Measurements from ENCODE around the gene MAP4K1.
A peak's percentile ranks its signal among the peaks of the same experiment; 100 is the strongest.

Gene MAP4K1

DNA sequence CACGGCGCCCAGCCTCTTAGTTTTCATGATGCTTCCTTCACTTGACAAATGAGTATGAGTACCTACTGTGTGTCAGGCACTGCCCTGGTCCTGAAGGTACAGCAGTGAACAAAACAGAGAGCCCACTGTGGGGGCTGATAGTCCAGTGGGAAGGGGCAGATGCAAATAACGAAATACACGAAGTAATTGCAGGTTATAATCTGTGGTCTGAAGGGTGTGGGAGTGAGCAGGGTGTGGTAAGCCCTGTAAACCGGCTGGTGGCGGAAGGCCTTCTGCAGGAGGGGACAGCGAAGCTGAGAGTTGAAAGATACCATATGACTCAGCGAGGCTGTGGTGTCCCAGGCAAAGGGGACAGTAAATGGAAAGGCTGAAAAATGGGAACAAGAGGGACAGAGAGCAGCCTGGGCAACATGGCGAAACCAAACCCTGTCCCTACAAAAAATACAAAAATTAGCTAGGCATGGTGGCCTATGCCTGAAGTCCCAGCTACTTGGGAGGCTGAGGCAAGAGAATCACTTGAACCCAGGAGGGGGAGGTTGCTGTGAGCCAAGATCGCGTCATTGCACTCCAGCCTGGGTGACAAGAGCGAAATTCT, 60.5 kb downstream of the MAP4K1 start:
- no peak for TF ChIP-seq RAD21 (IDR thresholded peaks at IDR 0.05; ENCODE audit: low read depth)
- TF ChIP-seq ZBTB7A (IDR thresholded peaks at IDR 0.05; ENCODE audit: low read depth): no peak
- no peak for TF ChIP-seq FOXM1 (IDR thresholded peaks at IDR 0.05; ENCODE audit: borderline replicate concordance, low read depth)
- TF ChIP-seq NFIC (IDR thresholded peaks at IDR 0.05): no peak
- TF ChIP-seq CREB1 (IDR thresholded peaks at IDR 0.05; ENCODE audit: low read depth): no peak
- TF ChIP-seq, protein P1, sequence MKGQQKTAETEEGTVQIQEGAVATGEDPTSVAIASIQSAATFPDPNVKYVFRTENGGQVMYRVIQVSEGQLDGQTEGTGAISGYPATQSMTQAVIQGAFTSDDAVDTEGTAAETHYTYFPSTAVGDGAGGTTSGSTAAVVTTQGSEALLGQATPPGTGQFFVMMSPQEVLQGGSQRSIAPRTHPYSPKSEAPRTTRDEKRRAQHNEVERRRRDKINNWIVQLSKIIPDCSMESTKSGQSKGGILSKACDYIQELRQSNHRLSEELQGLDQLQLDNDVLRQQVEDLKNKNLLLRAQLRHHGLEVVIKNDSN (IDR thresholded peaks at IDR 0.05): no peak
- no peak for TF ChIP-seq EGR1 (IDR thresholded peaks at IDR 0.05)
- no peak for TF ChIP-seq TCF12 (IDR thresholded peaks at IDR 0.05; ENCODE audit: low read depth)
- TF ChIP-seq TEAD4 (IDR thresholded peaks at IDR 0.05): no peak
- TF ChIP-seq CEBPB (IDR thresholded peaks at IDR 0.05): no peak
- no peak for TF ChIP-seq YY1 (IDR thresholded peaks at IDR 0.05; ENCODE audit: low read depth)
- TF ChIP-seq EP300 (IDR thresholded peaks at IDR 0.05; ENCODE audit: borderline replicate concordance): no peak
- TF ChIP-seq, protein P2, sequence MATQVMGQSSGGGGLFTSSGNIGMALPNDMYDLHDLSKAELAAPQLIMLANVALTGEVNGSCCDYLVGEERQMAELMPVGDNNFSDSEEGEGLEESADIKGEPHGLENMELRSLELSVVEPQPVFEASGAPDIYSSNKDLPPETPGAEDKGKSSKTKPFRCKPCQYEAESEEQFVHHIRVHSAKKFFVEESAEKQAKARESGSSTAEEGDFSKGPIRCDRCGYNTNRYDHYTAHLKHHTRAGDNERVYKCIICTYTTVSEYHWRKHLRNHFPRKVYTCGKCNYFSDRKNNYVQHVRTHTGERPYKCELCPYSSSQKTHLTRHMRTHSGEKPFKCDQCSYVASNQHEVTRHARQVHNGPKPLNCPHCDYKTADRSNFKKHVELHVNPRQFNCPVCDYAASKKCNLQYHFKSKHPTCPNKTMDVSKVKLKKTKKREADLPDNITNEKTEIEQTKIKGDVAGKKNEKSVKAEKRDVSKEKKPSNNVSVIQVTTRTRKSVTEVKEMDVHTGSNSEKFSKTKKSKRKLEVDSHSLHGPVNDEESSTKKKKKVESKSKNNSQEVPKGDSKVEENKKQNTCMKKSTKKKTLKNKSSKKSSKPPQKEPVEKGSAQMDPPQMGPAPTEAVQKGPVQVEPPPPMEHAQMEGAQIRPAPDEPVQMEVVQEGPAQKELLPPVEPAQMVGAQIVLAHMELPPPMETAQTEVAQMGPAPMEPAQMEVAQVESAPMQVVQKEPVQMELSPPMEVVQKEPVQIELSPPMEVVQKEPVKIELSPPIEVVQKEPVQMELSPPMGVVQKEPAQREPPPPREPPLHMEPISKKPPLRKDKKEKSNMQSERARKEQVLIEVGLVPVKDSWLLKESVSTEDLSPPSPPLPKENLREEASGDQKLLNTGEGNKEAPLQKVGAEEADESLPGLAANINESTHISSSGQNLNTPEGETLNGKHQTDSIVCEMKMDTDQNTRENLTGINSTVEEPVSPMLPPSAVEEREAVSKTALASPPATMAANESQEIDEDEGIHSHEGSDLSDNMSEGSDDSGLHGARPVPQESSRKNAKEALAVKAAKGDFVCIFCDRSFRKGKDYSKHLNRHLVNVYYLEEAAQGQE (IDR thresholded peaks at IDR 0.05; ENCODE audit: low read depth): no peak
- TF ChIP-seq TAF1 (IDR thresholded peaks at IDR 0.05; ENCODE audit: low read depth): no peak
- TF ChIP-seq, protein P3, sequence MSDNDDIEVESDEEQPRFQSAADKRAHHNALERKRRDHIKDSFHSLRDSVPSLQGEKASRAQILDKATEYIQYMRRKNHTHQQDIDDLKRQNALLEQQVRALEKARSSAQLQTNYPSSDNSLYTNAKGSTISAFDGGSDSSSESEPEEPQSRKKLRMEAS (IDR thresholded peaks at IDR 0.05): no peak

DNA sequence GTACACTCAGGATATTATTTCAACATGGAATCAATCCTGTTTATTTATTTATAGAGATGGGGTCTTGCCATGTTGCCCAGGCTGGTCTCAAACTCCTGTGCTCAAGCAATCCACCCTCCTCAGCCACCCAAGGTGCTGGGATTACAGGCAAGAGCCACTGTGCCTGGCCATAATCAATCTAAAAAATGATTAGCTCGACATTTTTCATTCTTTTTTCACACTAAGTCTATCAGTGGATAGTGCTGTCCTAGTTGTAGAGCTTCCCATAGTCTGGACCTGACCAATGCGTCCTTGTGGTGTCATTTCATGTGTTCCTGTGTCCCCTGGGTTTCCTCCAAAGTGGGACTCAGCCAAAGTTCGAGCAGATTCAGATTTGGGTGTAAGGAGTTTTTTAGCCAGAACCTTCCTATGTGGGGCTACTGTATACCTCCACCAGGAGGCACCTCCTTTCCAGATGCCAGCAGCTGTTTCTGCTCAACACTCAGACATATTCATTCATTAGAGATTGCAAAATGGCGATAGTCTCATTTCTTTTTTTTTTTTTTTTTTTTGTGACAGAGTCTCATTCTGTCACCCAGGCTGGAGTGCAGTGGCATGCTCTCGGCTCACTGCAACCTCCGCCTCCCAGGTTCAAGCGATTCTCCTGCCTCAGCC, 61.1 kb downstream of the MAP4K1 start:
- TF ChIP-seq EGR1 (IDR thresholded peaks at IDR 0.05) (no peak), RAD21 (IDR thresholded peaks at IDR 0.05; ENCODE audit: low read depth) (0 out of 2 replicates have a peak, but pooled peaks have one; percentile 16), CREB1 (IDR thresholded peaks at IDR 0.05; ENCODE audit: low read depth) (no peak)

DNA sequence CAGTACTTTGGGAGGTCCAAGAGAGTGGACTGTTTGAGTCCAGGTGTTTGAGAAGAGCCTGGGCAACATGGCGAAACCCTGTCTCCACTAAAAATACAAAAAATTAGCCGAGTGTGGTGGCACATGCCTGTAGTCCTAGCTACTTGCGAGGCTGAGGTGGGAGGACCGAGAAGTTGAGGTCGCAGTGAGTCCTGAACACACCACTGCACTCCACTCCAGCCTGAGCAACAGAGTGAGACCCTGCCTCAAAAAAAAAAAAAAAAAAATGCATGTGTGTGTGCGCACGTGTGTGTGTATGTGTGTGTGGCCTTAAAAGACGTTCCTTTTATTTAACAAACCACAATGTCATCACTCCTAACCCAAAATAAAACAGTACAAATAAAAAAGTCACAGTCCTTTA, 62.6 kb downstream of the MAP4K1 start:
- TF ChIP-seq, protein P1 (IDR thresholded peaks at IDR 0.05): no peak
- TF ChIP-seq ZBTB7A (IDR thresholded peaks at IDR 0.05; ENCODE audit: low read depth) (no peak), TCF12 (IDR thresholded peaks at IDR 0.05; ENCODE audit: low read depth) (no peak)
- TF ChIP-seq, protein P3 (IDR thresholded peaks at IDR 0.05): no peak

DNA sequence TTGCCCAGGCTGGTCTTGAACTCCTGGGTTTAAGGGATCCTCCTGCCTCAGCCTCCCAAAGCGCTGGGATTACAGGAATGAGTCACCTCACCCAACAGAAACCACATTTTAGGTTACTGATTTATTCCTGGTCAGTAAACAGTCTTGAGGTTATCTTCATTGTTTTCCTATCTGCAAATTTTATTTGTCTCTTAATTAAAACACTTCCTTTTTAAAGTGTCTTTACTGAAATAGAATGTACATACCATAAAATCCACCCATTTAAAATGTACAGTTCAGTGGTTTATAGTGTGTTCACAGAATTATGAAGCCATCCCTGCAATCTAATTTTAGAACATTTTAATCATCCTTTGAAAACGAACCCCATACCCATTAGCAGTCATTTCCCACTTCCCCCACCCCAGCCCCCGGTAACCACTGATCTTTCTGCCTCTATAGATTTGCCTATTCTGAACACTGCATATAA, 63.0 kb downstream of the MAP4K1 start:
- TF ChIP-seq TCF12 (IDR thresholded peaks at IDR 0.05; ENCODE audit: low read depth): no peak
- TF ChIP-seq, protein P3 (IDR thresholded peaks at IDR 0.05): no peak
- TF ChIP-seq, protein P2 (IDR thresholded peaks at IDR 0.05; ENCODE audit: low read depth): no peak
- no peak for TF ChIP-seq YY1 (IDR thresholded peaks at IDR 0.05; ENCODE audit: low read depth)

DNA sequence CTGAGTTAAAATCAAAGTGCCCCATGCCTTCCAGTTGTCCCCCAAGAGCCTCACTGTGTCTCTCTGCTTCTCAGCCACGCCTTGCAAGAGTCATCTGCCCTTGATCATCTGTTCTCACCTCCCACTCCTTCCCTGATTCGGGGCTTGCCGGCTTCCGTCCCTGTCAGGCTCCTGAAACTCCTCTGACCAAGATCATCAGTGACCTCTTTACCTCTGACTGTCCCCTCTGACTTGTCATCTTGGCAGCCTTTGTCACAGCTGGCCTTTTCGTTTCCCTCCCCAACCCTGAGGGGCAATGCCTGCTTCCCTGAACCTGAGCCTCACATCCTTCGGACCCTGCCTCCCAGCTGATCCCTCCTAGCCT, 66.3 kb downstream of the MAP4K1 start:
- TF ChIP-seq TEAD4 (IDR thresholded peaks at IDR 0.05) (no peak), ZBTB7A (IDR thresholded peaks at IDR 0.05; ENCODE audit: low read depth) (no peak), CEBPB (IDR thresholded peaks at IDR 0.05) (no peak), CREB1 (IDR thresholded peaks at IDR 0.05; ENCODE audit: low read depth) (no peak), FOXM1 (IDR thresholded peaks at IDR 0.05; ENCODE audit: borderline replicate concordance, low read depth) (no peak), EGR1 (IDR thresholded peaks at IDR 0.05) (no peak), YY1 (IDR thresholded peaks at IDR 0.05; ENCODE audit: low read depth) (no peak), RAD21 (IDR thresholded peaks at IDR 0.05; ENCODE audit: low read depth) (no peak), EP300 (IDR thresholded peaks at IDR 0.05; ENCODE audit: borderline replicate concordance) (no peak), TAF1 (IDR thresholded peaks at IDR 0.05; ENCODE audit: low read depth) (no peak), NFIC (IDR thresholded peaks at IDR 0.05) (no peak)
- TF ChIP-seq, protein P2 (IDR thresholded peaks at IDR 0.05; ENCODE audit: low read depth): no peak
- TF ChIP-seq, protein P1 (IDR thresholded peaks at IDR 0.05): no peak
- TF ChIP-seq, protein P3 (IDR thresholded peaks at IDR 0.05): no peak
